Right hindlimb (tissue), 1 donor: ENCODE data around the gene RASGRP4.

Experiments used
- DNase-seq: peaks from one replicate; pipeline ENCODE4 v3.0.0-alpha.2; 2018

The RASGRP4 gene

DNA sequence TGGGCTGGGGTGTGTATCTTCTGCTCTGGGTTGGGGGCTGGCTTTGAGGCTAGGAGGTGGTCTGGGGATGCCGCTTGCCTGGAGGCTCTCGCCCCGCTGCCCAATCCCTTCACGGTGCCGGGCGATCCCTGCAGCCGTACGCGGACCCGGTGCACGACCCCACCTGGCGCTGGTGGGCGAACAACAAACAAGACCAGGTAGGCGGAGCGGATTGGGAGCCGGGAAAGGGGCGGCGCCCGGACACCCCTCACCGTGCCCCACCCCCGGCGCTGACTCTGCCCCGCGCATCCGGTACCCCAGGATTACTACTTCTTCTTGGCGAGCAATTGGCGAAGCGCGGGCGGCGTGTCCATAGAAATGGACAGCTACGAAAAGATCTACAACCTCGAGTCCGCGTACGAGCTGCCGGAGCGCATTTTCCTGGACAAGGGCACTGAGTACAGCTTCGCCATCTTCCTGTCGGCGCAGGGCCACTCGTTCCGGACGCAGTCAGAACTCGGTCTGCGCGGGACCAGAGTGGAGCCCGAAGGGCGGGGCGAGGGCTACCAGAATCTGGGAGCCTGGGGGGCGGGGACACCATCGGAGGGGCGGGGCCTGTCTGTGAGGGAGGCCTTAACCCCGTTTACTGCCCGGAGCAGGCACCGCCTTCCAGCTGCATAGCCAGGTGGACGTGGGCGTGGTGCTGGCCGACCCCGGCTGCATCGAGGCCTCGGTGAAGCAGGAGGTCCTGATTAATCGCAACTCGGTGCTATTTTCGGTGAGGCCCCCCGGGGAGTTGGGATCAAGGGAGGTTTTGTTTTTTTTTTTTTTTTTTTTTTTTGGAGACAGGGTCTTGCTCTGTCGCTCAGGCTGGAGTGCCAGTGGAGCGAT, 63.7 kb downstream of the RASGRP4 start:
- peak; percentile 71 for DNase-seq

DNA sequence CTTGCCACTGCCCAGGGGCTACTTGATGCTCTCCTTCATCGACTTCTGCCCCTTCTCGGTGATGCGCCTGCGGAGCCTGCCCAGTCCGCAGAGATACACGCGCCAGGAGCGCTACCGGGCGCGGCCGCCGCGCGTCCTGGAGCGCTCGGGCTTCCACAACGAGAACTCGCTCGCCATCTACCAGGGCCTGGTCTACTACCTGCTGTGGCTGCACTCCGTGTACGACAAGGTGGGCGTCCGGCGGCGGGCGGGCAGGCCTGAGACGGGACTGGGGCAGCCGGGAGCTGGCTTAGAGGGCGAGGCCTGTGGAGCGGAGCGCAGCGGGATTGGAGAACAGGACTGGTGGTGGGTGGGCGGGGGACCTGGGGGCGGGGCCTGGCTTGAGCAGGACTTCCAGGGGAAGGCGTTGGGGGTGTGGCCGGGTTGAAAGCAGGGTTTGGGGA, 64.4 kb downstream of the RASGRP4 start:
- DNase-seq, result peak; percentile 86

DNA sequence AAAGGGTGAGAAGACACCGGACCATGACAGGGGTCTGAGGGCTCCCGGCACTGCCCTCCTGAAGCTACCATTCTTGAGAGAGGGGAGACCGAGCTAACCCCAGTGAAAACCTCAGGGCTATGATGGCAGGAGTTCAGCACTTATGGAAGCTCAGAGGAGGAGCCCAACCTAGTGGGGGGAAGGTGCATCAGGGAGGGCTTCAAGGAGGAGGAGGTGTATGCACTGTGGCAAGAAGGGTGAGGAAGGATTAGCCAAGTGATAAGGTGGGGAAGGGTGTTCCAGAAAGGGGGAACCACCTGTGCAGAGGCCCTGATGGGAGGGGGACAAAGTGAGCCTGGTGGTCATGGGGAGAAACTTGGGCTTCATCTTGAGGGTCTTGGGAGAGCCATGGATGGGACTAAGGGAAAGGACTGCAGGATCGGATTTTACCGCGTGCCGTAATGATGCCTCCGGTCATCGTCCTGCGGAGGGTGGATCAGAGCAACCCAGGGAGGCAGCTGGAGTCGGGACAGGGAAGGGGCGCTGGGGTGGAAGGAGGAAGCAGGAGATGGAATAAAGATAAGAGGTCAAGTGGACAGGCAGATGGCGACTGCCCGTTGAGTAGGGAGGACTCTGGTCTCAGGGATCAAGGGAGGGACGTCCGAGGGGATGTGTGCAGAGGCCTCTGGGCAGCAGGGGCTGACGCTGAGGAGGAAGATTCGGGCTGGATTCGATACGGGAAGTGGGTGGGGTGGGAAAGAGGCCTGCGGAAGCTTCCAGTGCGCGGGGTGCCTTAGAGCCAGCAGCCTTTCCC, 65.0 kb downstream of the RASGRP4 start:
- DNase-seq, result no peak

DNA sequence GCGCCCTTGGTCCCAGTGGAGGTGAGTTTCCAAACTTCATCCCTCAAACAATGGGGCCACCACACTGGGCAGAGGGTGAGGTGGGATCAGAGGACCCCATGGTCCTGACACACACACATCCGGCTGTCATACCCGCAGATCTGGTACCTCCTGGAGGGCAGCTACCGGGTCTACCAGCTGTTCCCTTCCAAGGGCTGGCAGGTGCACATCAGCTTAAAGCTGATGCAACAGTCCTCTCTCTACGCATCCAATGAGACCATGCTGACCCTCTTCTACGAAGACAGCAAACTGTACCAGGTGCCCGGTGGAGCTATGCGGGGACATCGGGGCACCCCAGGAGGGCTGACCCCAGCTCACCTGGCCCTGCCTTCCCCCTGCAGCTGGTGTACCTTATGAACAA, 65.7 kb downstream of the RASGRP4 start:
- no peak for DNase-seq

DNA sequence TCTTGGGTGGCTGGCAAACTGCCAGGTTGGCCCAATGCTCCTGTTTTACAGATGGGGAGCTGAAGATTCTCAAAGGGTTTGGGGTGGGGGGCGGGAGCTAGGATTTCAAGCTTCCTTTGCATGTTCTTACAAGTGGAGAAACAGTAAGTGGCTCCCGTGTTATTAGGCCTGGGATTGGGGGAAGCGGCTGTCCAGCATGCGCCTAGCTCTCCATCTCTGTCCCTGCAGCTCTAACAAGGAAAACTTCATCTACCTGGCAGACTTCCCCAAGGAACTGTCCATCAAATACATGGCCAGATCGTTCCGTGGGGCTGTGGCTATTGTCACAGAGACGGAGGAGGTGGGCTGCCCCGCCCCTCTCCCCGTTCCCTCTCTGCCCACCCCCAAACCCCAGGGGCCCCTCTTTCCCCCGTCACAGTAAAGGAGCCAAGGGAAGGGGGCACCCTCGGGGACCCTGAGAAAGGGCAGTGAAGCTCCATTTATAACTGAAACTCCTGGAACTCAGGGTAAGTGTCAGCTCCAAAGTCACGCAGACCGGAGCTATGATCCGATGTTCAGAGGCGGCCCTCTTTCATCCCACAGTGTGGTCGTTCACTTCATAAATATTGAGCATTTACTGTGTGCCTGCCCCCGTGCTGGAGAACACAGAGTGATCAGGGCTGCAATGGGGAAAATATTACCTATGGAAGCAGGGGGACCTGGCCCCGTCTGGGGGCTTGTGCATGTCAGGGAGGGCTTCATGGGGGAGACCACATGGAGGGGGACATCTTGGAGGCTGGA, 66.6 kb downstream of the RASGRP4 start:
- DNase-seq, result no peak
